HG02870 (cell line): Measurements from ENCODE around the gene DSPP.
A peak's percentile ranks its signal among the peaks of the same experiment; 100 is the strongest.
"Not testable (repeated sequence)": the region's sequence is repeated elsewhere in the genome, so short reads cannot be mapped to it uniquely, and the experiment has no call there.

ENCODE experiments used
- ATAC-seq: cut with Tn5 transposase; IDR thresholded peaks from one replicate; pipeline ENCODE4 v1.9.1; 2021; ENCODE audit warnings: mild to moderate bottlenecking, moderate library complexity; ENCODE audit not compliant: unreplicated experiment

Gene DSPP

GRCh38 chr4:87608229-87608628, at the start of gene DSPP:
DSPP (plus strand) TSS chr4:87608529; CDS start chr4:87610909, 2,380 bp downstream.
- no peak for ATAC-seq

DNA sequence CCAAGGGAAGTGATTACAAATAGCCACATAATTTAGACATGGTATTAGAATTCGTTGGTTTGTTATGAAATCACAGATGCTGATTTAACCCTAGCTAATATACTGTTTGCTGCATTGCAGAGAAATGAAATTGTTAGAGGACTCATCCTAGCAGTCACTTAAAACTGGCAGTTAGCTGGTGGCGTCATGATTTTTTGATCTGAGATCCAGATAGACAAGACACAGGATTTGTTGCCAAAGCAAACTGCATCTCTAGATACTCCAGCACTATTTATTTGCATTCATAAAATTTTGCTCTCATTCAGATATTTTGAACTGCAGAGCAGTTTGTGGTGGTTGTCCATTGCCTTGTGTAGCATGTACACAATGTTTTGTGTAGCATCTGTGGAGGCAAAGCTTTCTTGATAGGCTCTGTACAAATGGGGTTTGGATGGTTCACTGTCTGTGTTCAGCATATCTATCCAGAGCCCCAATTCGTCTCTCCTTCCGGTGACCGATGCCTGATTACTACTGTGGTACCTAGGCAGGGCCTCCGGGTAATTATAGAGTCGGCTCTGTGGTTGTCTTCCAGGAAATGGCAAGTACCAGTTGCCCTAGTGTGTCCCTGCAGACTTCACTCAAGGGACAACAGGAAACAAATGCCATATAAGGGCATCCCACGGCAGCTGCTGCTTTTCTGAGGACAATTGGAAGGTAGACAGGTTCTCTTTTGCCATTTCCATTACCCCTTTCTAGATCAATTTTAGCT, 49.1 kb upstream of the DSPP start:
- peak; percentile 87 for ATAC-seq

DNA sequence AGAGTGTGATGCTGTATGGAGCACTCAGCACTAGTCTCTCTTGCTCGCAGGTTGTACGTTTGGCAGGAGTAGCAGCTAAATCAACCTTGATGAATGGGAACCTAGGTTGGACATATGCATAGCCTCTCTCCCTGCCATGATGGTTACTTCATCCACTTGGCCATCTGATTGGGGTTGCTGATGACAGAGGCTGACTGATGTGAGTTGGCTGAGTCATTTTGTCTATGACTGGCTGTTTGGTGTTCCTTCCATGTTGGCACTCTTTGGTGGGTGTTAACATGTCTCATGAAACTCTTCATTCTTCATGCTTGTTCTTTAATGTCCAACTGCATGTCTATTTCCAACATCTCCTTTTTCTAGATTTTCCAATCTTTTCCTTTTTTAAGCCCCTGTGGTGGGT, 47.5 kb upstream of the DSPP start:
- ATAC-seq: no peak

DNA sequence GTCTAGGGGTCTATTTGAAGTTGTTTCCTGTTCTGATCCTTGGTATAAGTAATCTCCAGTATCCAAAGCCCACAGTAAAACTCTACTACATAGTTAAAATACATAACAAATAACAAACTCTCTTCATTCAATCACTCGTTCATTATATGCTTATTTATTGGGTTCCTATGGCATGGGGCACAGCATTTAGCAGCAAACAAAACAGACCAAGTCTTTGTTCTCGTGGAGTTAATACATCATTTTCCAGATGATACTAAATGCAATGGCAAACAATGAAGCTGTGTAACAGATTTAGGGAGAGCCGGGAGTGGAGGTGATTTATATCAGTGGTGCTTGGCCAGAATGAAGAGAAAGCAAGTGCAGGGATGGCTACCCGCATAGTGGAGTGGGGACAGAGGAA, 42.6 kb upstream of the DSPP start:
- no peak for ATAC-seq

GRCh38 chr4:87566276-87566675, 42.1 kb upstream of the DSPP start:
- ATAC-seq: no peak

DNA sequence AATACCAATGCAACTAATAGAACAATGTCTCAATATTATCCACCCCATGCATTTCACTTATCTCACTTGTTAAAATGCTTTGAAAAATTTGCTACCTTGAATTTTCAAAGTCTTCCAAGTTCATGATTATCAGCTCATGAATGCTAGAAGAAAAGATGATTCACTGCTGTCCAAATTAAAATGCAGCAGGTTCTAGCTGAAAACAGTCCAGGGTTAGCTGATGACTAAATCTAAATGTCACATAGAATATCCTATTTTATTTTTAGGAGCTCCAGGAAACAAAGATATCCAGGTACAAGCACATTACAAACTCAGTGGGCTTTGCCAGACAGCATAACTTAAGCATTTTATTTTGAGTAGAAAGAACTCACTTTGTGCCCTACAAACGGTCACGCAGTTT, 41.1 kb upstream of the DSPP start:
- no peak for ATAC-seq

GRCh38 chr4:87570290-87570805, 38.0 kb upstream of the DSPP start:
- ATAC-seq: no peak

DNA sequence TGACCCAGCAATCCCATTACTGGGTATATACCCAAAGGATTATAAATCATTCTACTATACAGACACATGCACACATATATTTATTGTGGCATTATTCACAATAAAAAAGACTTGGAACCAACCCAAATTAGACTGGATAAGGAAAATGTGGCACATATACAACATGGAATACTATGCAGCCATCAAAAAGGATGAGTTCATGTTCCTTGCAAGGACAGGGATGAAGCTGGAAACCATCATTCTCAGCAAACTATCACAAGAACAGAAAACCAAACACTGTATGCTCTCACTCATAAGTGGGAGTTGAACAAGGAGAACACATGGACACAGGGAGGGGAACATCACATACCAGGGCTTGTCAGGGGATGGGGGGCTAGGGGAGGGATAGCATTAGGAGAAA, 34.0 kb upstream of the DSPP start:
- ATAC-seq: not testable (repeated sequence)

GRCh38 chr4:87574996-87575395, 33.3 kb upstream of the DSPP start:
- ATAC-seq: no peak

DNA sequence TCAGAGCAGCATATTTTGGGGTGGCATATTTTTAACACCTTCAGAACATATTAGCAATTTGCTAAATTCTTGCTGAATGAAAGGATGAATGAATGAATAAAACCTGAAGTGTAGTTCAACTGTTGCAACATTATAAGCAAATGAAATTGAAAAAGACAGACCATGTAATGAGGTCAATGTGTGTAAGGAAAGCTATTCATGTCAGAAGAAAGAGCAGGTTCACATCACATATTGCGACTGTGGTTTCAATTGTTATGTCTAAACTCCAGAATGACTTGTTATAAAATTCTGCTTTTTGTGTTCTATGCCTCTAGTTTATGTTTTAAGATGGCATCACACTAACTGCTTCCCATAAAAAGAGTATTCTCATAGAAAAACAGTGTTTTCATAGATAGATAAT, 32.9 kb upstream of the DSPP start:
- no peak for ATAC-seq

DNA sequence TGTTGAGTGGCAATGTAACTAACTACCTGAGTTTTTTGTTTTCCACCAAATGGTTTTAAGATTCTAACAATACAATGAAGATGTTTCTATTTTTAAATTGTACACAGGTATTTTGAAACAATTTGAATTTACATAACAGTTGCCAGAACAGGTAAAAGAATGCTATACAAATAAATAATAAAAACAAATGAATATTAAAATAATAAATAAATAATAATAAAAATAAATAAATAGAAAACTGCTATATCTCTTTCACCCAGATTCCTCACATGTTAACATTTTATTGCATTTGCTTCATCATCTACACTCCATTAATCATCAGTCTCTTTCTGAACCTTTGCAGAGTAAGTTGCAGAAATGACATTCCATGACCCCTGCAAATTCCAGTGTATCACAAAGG, 32.3 kb upstream of the DSPP start:
- no peak for ATAC-seq

DNA sequence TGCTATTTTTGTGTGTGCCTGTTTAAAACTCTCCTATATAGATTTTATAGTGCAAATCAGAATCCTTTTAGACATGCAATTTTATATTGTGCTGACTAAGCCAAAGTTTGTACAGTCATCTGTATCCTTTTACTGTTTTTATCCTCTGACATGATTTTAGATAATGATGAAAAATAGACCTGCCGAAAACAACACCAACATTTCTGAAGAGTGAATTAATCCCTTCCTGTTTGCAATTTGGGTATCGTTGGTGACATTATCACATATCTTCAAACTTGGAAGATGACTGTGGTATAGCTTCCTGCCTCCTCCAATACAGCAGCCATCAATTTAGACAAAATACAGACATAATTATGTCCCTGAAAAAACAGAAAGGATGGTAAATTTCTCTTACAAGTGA, 28.9 kb upstream of the DSPP start:
- ATAC-seq: no peak

DNA sequence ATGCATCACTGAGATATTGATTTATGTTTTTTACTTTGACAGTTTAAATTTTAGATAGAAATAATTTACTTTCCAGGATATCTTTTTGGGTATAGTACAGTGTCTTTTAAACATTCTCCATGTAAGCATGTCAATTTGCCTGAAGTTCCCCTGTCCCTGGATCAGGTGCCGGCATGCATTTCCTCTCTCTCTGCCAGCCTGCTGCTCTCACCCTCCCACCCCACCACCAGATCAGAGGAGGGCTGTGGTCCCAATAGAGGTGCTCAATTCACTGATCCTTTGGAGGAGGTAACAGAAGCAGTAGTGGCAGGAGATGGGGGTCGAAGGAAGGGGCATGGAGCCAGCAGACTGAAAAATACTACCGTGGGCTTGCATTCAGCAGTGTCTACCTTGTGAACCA, 28.3 kb upstream of the DSPP start:
- no peak for ATAC-seq

DNA sequence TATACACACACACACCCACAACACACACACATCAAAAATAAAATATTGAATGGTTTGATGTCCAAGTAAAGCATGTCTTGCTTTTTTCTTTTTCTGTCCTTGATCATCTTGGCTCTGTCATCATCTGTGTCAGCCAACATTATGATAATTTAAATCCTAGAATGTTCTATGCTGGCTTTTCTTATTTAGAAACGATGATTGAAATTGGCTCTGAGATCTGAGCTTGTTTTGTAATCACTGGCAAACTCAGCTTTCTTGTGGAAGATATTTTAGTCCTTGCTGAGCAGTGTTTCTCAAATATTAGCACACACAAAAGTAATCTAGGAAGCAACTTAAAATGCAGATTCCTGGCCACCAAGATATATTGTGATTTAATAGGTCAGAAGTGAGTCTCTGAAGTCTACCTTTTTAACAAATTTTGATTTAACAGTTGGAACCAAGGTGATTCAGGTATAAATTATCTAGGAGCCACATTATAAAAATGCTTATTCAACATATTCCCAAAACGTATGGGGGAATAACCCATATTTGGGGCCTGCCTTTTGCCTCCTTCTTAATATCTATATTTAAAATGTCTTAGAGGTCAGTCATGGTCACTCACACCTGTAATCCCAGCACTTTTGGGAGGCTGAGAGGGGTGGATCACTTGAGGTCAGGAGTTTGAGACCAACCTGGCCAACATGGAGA, 24.0 kb upstream of the DSPP start:
- no peak for ATAC-seq

GRCh38 chr4:87589531-87589930, 18.8 kb upstream of the DSPP start:
- no peak for ATAC-seq

DNA sequence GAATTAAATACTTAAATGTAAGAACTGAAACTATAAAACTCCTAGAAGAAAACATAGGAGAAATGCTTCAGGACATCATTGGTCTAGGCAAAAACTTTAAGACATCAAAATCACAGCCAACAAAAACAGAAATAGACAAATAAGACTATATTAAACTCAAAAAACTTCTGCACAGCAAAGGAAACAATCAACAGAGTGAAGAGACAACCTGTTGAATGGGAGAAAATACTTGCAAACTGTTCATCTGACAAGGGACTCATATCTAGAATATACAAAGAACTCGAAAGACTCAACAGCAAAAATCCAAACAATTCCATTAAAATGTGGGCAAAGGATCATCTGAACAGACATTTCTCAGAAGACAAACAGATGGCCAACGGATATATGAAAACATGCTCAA, 16.2 kb upstream of the DSPP start:
- no peak for ATAC-seq

GRCh38 chr4:87601361-87601760, 7.0 kb upstream of the DSPP start:
- ATAC-seq: no peak

GRCh38 chr4:87614292-87614890, 6.1 kb downstream of the DSPP start:
- ATAC-seq: no peak

DNA sequence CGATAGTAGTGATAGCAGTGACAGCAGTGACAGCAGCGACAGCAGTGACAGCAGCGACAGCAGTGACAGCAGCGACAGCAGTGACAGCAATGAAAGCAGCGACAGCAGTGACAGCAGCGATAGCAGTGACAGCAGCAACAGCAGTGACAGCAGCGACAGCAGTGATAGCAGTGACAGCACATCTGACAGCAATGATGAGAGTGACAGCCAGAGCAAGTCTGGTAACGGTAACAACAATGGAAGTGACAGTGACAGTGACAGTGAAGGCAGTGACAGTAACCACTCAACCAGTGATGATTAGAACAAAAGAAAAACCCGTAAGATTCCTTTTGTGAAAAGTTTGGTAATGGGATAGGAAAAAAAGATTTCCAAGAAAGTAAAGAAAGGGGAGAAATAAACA, 7.9 kb downstream of the DSPP start:
- no peak for ATAC-seq

DNA sequence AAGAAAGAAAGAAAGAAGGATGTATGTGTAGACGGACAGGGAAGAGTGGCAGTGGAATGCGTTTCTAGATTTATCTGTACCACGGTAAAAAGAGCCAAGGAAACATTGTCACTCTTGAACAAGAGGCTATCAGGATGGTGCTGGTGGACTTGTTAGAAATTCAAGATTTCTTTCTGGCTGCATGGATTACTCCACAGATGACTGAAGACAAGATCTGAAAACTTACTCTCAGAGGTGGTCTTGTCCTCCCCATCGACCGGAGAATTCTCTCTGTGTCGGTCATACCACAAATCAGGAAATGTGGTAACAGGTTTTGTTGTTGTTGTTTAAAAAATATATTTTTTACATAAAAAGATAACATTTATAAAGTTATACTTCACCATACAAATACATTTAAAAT, 11.8 kb downstream of the DSPP start:
- ATAC-seq: no peak

DNA sequence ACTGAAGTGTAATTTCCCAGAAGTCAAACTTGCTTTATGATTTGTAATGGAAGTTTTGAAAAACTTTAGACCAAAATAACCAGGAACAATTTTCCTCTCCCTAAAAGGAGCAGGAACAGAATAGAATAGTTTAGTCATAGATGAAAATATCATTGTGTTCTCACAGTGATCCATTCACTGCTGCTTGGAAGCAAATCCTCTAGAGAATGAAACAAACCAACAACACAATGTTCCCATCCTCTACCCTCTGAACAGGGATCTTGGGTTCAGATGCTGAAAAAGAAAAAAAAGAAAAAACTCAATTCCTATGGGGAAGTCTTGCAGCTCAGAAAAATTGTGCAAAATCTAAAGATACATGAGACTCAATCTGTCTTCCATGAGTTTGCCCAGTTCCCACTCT, 12.2 kb downstream of the DSPP start:
- ATAC-seq: no peak

DNA sequence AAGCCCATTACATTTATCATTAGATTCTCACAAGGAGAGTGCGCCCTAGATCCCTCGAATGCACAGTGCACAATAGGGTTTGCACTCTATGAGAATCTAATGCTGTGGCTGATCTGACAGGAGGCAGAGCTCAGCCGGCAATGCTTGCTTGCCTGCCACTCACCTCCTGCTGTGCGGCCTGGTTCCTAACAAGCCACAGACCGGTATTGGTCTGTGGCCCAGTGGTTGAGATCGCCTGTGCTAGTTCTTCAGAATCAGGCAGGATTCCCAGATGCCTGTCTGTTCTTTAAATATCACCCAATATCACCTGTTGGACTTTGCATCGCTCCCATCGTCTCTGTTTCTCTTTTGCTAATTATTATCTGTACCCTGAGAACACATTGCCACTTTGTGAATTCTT, 14.0 kb downstream of the DSPP start:
- ATAC-seq: no peak
